Thoracic aorta (tissue), 2 donors: ENCODE measurements around the gene HS1BP3. TPM values are rescaled to one million over a fixed set of nuclear protein-coding genes. Genes with fewer than 3 reads are reported as not detected.

Source experiments
- ATAC-seq: fragments of 150-250 bp; one replicate; pipeline ENCODE4 v1.8.0; 2017; ENCODE audit warnings: low read depth; ENCODE audit not compliant: insufficient number of reproducible peaks, low FRiP score
- DNase-seq: peaks from one replicate; pipeline ENCODE4 v3.0.0-alpha.2; 2020; ENCODE audit warnings: low spot score
- H3K27ac ChIP-seq, 2 donors: fragments of 200-600 bp; sonication (generic); 1 replicate in 1 of 2; 2 replicates in 1 of 2; pipeline ENCODE4 v1.5.1; 2016; ENCODE audit warnings: mild to moderate bottlenecking in 2 of 2, moderate library complexity in 2 of 2
- H3K27me3 ChIP-seq: fragments of 200-600 bp; sonication (generic); replicated peaks from 2 replicates; pipeline ENCODE4 v1.6.0; 2016; ENCODE audit warnings: mild to moderate bottlenecking; ENCODE audit not compliant: insufficient read depth
- H3K36me3 ChIP-seq: fragments of 200-600 bp; sonication (generic); one replicate; pipeline ENCODE4 v1.5.1; 2016
- H3K4me1 ChIP-seq, 2 donors: fragments of 200-600 bp; sonication (generic); 1 replicate in 1 of 2; 2 replicates in 1 of 2; pipeline versions ENCODE4 v1.5.1 to v1.6.0; 2016; ENCODE audit warnings: low read depth in 2 of 2, mild to moderate bottlenecking in 1 of 2; ENCODE audit not compliant: control insufficient read depth in 1 of 2
- H3K4me3 ChIP-seq: fragments of 200-600 bp; sonication (generic); 2 replicates; pipeline ENCODE4 v1.5.1; 2016; ENCODE audit warnings: mild to moderate bottlenecking
- H3K9me3 ChIP-seq: fragments of 200-600 bp; sonication (generic); 2 replicates; pipeline ENCODE4 v1.5.1; 2016
- CTCF ChIP-seq: fragments of 200-600 bp; sonication (generic); IDR thresholded peaks from one replicate; pipeline ENCODE4 v1.5.1; 2019; ENCODE audit warnings: antibody characterized with exemption
- total RNA-seq, 2 donors: library from RNA; depleted of rRNA; stranded (reverse); fragments of >200 nt; gene quantifications; one replicate each; pipeline versions ENCODE4 v1.1.0 to v1.2.3, GENCODE V29; 2016

The HS1BP3 gene
- total RNA-seq, 2 donors from 2014 or later, result 40.7 to 65.8 TPM

- ATAC-seq, result no peak
- TF ChIP-seq CTCF, result no peak
Measured at GRCh38 chr2:20692081-20692480, 41.2 kb upstream of the HS1BP3 start.

GRCh38 chr2:20691076-20691734, 40.3 kb upstream of the HS1BP3 start:
- Histone ChIP-seq H3K27me3 (no peaks in the 10 kb centered on the region), H3K4me3 (no peak overlapping the region), H3K36me3 (no peaks in the 10 kb centered on the region), H3K27ac (no peak overlapping the region), H3K9me3 (no peaks in the 10 kb centered on the region), H3K4me1 (peaks cover 0 to 13% of the 10 kb centered on the region in 2 donors)
- TF ChIP-seq CTCF, result no peak
- DNase-seq (no peak), ATAC-seq (no peak)

More at GRCh38 chr2:20692081-20692480, 41.2 kb upstream of the HS1BP3 start:
- no peak overlapping the region for H3K27ac ChIP-seq
- H3K36me3 ChIP-seq, result no peaks in the 10 kb centered on the region
- no peaks in the 10 kb centered on the region for H3K27me3 ChIP-seq
- no peak for DNase-seq
- peaks cover 0 to 17% of the 10 kb centered on the region in 2 donors for H3K4me1 ChIP-seq
- H3K9me3 ChIP-seq, result no peaks in the 10 kb centered on the region
- no peak overlapping the region for H3K4me3 ChIP-seq

- H3K4me1 ChIP-seq, result no peaks in the 10 kb centered on the region
- H3K27me3 ChIP-seq, result no peaks in the 10 kb centered on the region
- ATAC-seq (no peak), DNase-seq (no peak)
- H3K36me3 ChIP-seq, result peaks cover 3% of the 10 kb centered on the region
- no peaks in the 10 kb centered on the region for H3K9me3 ChIP-seq
- TF ChIP-seq CTCF, result no peak
- no peak overlapping the region for H3K4me3 ChIP-seq
- H3K27ac ChIP-seq, result no peak overlapping the region
Measured at GRCh38 chr2:20689428-20690264, 38.7 kb upstream of the HS1BP3 start.

- DNase-seq (no peak), ATAC-seq (no peak)
- TF ChIP-seq CTCF, result no peak
- Histone ChIP-seq H3K36me3 (peaks cover 3% of the 10 kb centered on the region), H3K27ac (no peak overlapping the region), H3K4me1 (no peaks in the 10 kb centered on the region), H3K9me3 (no peaks in the 10 kb centered on the region), H3K4me3 (no peak overlapping the region), H3K27me3 (no peaks in the 10 kb centered on the region)
Measured at GRCh38 chr2:20687260-20687832, 36.4 kb upstream of the HS1BP3 start.

- no peak for TF ChIP-seq CTCF
- Histone ChIP-seq H3K9me3 (no peaks in the 10 kb centered on the region), H3K4me1 (peaks cover 0 to 2% of the 10 kb centered on the region in 2 donors), H3K27me3 (no peaks in the 10 kb centered on the region), H3K27ac (no peak overlapping the region), H3K4me3 (no peak overlapping the region), H3K36me3 (peaks cover 7% of the 10 kb centered on the region)
- ATAC-seq (no peak), DNase-seq (no peak)
Measured at GRCh38 chr2:20684581-20685063, 33.7 kb upstream of the HS1BP3 start.
